GM12873 (cell line): ENCODE results near the gene TMEM184B.

Experiments
- CTCF ChIP-seq: IDR thresholded peaks from 2 replicates; pipeline ENCODE4 v1.5.1; 2012; ENCODE audit warnings: low read depth, mild to moderate bottlenecking, moderate library complexity, low read length, control low read depth; ENCODE audit not compliant: insufficient read depth; ENCODE audit errors: missing control alignments

TMEM184B gene

GRCh38 chr22:38315823-38316363 is 43.1 kb upstream of the TMEM184B start:
- TF ChIP-seq CTCF = no peak

- no peak for TF ChIP-seq CTCF
Measured at GRCh38 chr22:38314933-38315822, 42.4 kb upstream of the TMEM184B start.

- TF ChIP-seq CTCF = no peak
Measured at GRCh38 chr22:38314051-38314932, 41.5 kb upstream of the TMEM184B start.

GRCh38 chr22:38313384-38313955 is 40.7 kb upstream of the TMEM184B start:
- no peak for TF ChIP-seq CTCF

GRCh38 chr22:38312261-38312800 is 39.5 kb upstream of the TMEM184B start:
- no peak for TF ChIP-seq CTCF

- TF ChIP-seq CTCF = no peak
Measured at GRCh38 chr22:38311323-38311620, 38.5 kb upstream of the TMEM184B start.
